Mucosa of descending colon (tissue), 3 donors: ENCODE results near the gene PIPOX. TPM values are rescaled to one million over a fixed set of nuclear protein-coding genes. Genes with fewer than 3 reads are reported as not detected.

Experiments
- ATAC-seq: fragments of 200-7000 bp; cut with Tn5 transposase; one replicate; pipeline ENCODE4 v1.9.1; 2020; ENCODE audit warnings: mild to moderate bottlenecking, moderate library complexity
- DNase-seq, 3 donors: peaks; one replicate each; pipeline ENCODE4 v3.0.0-alpha.2; 2020
- H3K36me3 ChIP-seq: fragments of 200-600 bp; one replicate; pipeline ENCODE4 v1.8.0; 2021; ENCODE audit warnings: low read depth, mild to moderate bottlenecking
- H3K4me1 ChIP-seq: fragments of 200-600 bp; one replicate; pipeline ENCODE4 v1.8.0; 2021; ENCODE audit warnings: low read depth, mild to moderate bottlenecking
- H3K4me3 ChIP-seq: fragments of 200-600 bp; one replicate; pipeline ENCODE4 v1.8.0; 2021; ENCODE audit warnings: mild to moderate bottlenecking
- H3K9me3 ChIP-seq: fragments of 200-600 bp; one replicate; pipeline ENCODE4 v1.8.0; 2021; ENCODE audit warnings: mild to moderate bottlenecking
- intact Hi-C, 2 donors: fragments of 100-400 bp; cut with DNase I in 1 of 2; cut with micrococcal nuclease in 1 of 2; formaldehyde crosslinking; loops; one replicate each; pipeline versions ENCODE4 v1.11.0 to v1.11.1; 2022; cut with DNase I, micrococcal nuclease
- long read RNA-seq, 2 donors: library from polyadenylated mRNA; unstranded; transcript quantifications; one replicate each; pipeline ENCODE4 v2.0.0, GENCODE V29; 2019 to 2021
- total RNA-seq, 3 donors: library from RNA; stranded (reverse); fragmentation: NEBNext Ultra II Directional in 2 of 3; extraction: Animal tissue kit (Norgen Biotek cat#: 25700) in 2 of 3; gene quantifications; one replicate each; pipeline versions ENCODE4 v1.2.1 to v1.2.4, GENCODE V29; 2021 to 2023
- TF ChIP-seq, protein P1 (sequence below): fragments of 200-600 bp; IDR thresholded peaks from one replicate; pipeline ENCODE4 v1.8.0; 2022; ENCODE audit warnings: antibody characterized with exemption, mild to moderate bottlenecking
- donor health status: DM: no; HTN: no; CAD: no; lungs with moderate emphysema.
- donor health status: DM: no; HTN: no; CAD: no.
- donor health status: DM: no; HTN: yes; CAD: no.

Gene PIPOX, protein sequence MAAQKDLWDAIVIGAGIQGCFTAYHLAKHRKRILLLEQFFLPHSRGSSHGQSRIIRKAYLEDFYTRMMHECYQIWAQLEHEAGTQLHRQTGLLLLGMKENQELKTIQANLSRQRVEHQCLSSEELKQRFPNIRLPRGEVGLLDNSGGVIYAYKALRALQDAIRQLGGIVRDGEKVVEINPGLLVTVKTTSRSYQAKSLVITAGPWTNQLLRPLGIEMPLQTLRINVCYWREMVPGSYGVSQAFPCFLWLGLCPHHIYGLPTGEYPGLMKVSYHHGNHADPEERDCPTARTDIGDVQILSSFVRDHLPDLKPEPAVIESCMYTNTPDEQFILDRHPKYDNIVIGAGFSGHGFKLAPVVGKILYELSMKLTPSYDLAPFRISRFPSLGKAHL
- 1 to 10 TPM in 2 of 3 donors, under 1 TPM in 1; 0.75 to 7.4 (median 1.3) TPM for total RNA-seq
- long read RNA-seq, donor 1, partial matches to known transcripts, result 0 of 3 reads
- long read RNA-seq, donor 1, other reads (novel, unspliced or antisense), result 1 of 3 reads
- long read RNA-seq, donor 2, result 0 reads

DNA sequence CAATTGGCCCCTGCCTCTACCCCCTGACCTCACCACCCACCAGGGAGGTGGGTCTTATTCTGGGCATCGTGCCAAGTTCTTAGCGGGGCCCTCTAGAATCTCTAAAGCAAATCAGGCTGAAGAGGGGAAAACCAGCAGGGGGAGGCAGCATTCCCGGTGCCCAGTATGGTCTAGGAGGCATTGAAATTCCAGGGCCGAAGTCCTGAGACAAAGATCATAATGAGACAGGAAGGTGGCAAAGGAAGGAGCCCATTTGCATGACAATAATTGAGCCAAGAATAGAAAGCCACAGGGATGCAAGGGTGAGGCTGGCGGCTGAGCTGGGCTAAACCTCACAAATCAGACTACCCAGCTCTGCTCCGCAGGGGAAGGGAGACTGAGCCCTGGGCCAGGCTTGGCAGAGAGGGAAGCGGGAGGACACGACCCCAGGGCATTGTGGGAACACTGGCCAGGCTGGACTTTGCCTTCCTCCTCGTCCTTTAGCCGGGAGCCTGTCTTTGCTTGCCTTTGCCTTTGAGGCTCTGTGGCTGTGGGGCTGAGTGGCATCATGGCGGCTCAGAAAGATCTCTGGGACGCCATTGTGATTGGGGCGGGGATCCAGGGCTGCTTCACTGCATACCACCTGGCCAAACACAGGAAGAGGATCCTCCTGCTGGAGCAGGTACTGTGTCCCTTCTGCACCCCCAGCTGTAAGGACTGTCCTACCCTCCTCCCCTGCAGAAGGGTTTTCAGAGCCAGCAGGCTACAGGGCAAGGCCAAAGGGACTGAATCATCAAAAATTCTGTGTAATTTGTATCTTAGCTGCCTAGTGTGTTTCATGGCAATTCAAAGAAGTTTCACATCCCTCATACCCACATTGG, at the start of gene PIPOX:
Gene PIPOX (plus strand): TSS at position 463 of the 860 bp plus-strand sequence. CDS start 85 bp downstream, at position 548.
- H3K36me3 ChIP-seq, result no peaks in the 10 kb centered on the region
- TF ChIP-seq, protein P1, sequence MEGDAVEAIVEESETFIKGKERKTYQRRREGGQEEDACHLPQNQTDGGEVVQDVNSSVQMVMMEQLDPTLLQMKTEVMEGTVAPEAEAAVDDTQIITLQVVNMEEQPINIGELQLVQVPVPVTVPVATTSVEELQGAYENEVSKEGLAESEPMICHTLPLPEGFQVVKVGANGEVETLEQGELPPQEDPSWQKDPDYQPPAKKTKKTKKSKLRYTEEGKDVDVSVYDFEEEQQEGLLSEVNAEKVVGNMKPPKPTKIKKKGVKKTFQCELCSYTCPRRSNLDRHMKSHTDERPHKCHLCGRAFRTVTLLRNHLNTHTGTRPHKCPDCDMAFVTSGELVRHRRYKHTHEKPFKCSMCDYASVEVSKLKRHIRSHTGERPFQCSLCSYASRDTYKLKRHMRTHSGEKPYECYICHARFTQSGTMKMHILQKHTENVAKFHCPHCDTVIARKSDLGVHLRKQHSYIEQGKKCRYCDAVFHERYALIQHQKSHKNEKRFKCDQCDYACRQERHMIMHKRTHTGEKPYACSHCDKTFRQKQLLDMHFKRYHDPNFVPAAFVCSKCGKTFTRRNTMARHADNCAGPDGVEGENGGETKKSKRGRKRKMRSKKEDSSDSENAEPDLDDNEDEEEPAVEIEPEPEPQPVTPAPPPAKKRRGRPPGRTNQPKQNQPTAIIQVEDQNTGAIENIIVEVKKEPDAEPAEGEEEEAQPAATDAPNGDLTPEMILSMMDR, result no peak
- ATAC-seq, result peak; percentile 45
- H3K9me3 ChIP-seq, result no peaks in the 10 kb centered on the region
- peak in 1 of 3 donors; percentile 13 for DNase-seq
- H3K4me3 ChIP-seq, result no peak within 1 kb of the TSS
- no peaks in the 10 kb centered on the region for H3K4me1 ChIP-seq
- intact Hi-C loops, result no loop called here

DNA sequence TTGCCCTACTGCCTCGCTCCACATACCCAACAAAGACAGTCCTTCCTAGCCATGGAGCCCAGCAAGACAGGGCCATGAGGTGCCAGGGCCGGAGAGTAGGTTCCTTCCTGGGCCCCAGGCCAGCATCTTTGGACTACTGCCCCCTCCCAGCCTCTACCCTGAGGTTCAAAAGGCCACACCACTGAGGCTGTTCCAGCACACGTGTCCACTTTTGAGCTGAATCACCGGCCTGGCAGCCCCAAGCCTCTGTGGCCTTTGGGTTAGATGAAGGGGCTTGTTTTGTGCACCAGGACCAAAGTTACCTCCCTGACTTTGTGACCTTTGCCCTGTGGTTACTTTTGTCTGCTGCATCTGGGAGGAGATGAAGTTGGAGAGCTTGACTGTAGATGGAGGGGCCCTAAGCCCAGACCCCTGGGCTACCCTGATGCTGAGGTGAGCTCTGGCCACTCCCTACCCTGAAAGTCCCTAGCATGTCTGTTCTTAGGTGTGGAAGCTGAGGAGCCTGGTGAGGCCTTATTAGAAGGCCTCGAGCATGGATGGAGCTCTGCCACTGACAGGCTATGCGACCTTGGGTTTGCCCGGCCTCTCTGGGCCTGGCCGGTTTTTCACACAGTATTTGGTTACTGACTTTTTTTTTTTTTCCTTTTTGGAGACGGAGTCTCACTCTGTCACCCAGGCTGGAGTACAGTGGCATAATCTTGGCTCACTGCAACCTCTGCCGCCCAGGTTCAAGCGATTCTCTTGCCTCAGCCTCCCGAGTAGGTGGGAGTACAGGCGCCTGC, 49.1 kb upstream of the PIPOX start:
- TF ChIP-seq, protein P1, result no peak
- no peak for ATAC-seq
- intact Hi-C loops, result no loop called here
- no peaks in the 10 kb centered on the region for H3K9me3 ChIP-seq
- H3K36me3 ChIP-seq, result no peaks in the 10 kb centered on the region
- H3K4me1 ChIP-seq, result no peaks in the 10 kb centered on the region
- H3K4me3 ChIP-seq, result no peak overlapping the region
- DNase-seq, result peak in 1 of 3 donors; percentile 10

DNA sequence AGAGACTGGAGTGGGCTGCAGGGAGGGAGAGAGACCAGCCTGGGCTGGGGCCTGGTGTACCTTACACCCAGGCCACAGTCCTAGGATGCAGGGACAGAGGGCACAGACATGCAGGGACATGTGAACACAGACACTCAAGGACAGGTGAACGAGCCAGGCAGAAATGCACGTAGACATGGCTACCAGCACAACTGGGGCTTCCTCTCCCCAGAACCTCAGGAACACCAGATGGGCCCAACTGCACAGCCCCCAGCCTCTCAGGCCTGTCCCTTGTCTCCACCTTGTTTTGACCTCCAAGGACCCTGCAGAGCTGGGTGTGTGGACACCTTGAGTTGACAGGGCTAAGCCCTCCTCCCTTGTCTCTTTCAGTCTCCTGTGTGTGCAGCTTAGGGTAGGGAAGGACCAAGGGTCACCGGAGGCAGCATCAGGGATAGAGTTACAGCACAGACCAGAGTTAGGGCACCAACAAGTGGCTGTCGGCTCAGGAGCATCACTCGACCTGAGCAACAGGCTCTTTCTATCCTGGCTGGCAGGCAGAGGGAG, 46.3 kb upstream of the PIPOX start:
- Histone ChIP-seq H3K9me3 (no peaks in the 10 kb centered on the region), H3K4me1 (no peaks in the 10 kb centered on the region), H3K36me3 (no peaks in the 10 kb centered on the region), H3K4me3 (no peak overlapping the region)
- no peak for ATAC-seq
- intact Hi-C loops, result no loop called here
- TF ChIP-seq, protein P1, result no peak
- no peak for DNase-seq

DNA sequence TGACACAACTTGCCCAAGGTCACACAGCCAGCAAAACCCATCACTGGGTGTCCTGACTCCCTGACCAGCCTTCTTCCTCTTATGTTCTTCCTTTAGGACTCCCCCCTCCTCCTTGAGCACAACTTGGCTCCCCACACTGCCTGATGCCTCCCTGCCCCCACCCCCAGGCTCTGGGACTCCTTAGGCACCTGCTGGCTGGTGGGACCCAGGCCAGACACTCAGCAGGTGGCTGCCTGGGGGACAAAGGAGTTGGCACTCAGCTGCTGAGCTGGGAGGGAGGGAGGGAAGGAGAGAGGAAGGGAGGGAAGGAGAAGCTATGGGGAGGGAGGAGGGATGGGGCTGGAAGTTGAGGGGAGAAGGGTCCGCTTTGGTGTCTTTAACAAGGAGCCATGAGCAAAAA, 45.1 kb upstream of the PIPOX start:
- ATAC-seq (no peak), DNase-seq (peak in 1 of 3 donors; percentile 12)
- Histone ChIP-seq H3K4me3 (no peak overlapping the region), H3K4me1 (no peaks in the 10 kb centered on the region), H3K36me3 (no peaks in the 10 kb centered on the region), H3K9me3 (no peaks in the 10 kb centered on the region)
- intact Hi-C loops, result no loop called here
- TF ChIP-seq, protein P1, result no peak

DNA sequence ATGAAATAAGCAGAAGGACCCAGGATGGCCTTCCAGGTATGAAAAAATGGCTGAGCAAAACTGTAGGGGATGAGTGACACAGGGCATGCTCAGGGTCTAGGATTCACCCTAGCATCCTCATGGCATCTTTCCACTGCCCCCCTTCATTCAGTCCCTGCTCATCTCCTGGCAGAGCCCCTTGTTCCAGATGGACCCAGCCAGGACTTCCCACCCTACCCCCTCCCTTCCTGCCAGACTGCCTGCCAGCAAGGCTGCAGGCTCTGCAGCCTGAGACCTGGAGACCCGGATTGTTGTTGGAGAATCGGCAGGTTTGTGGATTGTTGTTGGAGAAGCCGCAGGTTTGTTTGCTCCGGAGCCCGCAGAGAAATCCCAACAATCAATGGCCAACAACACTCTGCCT, 43.7 kb upstream of the PIPOX start:
- intact Hi-C loops, result no loop called here
- ATAC-seq, result no peak
- DNase-seq, result peak in 1 of 3 donors; percentile 7
- Histone ChIP-seq H3K9me3 (no peaks in the 10 kb centered on the region), H3K4me3 (no peak overlapping the region), H3K4me1 (no peaks in the 10 kb centered on the region), H3K36me3 (no peaks in the 10 kb centered on the region)
- TF ChIP-seq, protein P1, result no peak
